ENCODE data around the gene MAPK8. TPM values are rescaled to one million over a fixed set of nuclear protein-coding genes. Genes with fewer than 3 reads are reported as not detected.

The MAPK8 gene
- polyA plus RNA-seq, 1 of the 3 experiments (the other 2 are of a cell fraction): 26.4 TPM

GRCh38 chr10:48284811-48285210 is 21.7 kb upstream of the MAPK8 start:
- no peak overlapping the region for H3K9ac ChIP-seq
- ChIA-PET POLR2A (no interaction called here), CTCF (no interaction called here)
- H3F3A ChIP-seq (replicated peaks; ENCODE audit: insufficient read depth): no peaks in the 10 kb centered on the region
- no peaks in the 10 kb centered on the region for H3K79me2 ChIP-seq (ENCODE audit: insufficient read depth)
- H3K9me3 ChIP-seq: no peaks in the 10 kb centered on the region
- H3K9me2 ChIP-seq: no peaks in the 10 kb centered on the region
- no peaks in the 10 kb centered on the region for H3K36me3 ChIP-seq (replicated peaks in 1 of 2; ENCODE audit: control insufficient read depth in 1 of 2, insufficient read depth in 2 of 2, low read length in 1 of 2)
- no peak overlapping the region for H3K27ac ChIP-seq (ENCODE audit: low read depth in 2 of 2, low read length in 1 of 2)
- no peak for DNase-seq
- no peak overlapping the region for H2AFZ ChIP-seq (ENCODE audit: low read depth)
- no peak overlapping the region for H3K4me2 ChIP-seq
- no peaks in the 10 kb centered on the region for H4K20me1 ChIP-seq (ENCODE audit: insufficient read depth)
- peaks cover 0 to 20% of the 10 kb centered on the region in 2 experiments; a peak in 1 of 4 replicates for H3K4me1 ChIP-seq (ENCODE audit: control insufficient read depth in 1 of 2, insufficient read depth in 2 of 2, low read depth in 1 of 2, low read length in 1 of 2)
- no peak overlapping the region for H3K4me3 ChIP-seq (ENCODE audit: low read depth in 2 of 2, low read length in 1 of 2)
- TF ChIP-seq, protein P1, sequence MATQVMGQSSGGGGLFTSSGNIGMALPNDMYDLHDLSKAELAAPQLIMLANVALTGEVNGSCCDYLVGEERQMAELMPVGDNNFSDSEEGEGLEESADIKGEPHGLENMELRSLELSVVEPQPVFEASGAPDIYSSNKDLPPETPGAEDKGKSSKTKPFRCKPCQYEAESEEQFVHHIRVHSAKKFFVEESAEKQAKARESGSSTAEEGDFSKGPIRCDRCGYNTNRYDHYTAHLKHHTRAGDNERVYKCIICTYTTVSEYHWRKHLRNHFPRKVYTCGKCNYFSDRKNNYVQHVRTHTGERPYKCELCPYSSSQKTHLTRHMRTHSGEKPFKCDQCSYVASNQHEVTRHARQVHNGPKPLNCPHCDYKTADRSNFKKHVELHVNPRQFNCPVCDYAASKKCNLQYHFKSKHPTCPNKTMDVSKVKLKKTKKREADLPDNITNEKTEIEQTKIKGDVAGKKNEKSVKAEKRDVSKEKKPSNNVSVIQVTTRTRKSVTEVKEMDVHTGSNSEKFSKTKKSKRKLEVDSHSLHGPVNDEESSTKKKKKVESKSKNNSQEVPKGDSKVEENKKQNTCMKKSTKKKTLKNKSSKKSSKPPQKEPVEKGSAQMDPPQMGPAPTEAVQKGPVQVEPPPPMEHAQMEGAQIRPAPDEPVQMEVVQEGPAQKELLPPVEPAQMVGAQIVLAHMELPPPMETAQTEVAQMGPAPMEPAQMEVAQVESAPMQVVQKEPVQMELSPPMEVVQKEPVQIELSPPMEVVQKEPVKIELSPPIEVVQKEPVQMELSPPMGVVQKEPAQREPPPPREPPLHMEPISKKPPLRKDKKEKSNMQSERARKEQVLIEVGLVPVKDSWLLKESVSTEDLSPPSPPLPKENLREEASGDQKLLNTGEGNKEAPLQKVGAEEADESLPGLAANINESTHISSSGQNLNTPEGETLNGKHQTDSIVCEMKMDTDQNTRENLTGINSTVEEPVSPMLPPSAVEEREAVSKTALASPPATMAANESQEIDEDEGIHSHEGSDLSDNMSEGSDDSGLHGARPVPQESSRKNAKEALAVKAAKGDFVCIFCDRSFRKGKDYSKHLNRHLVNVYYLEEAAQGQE (IDR thresholded peaks at IDR 0.05; ENCODE audit: low read depth, low read length): no peak
- TF ChIP-seq TAF1 (IDR thresholded peaks at IDR 0.05; ENCODE audit: borderline replicate concordance, low read depth, low read length): no peak
- no peak for TF ChIP-seq MXI1 (IDR thresholded peaks at IDR 0.05; ENCODE audit: low read depth, low read length)
- no peak for TF ChIP-seq NFIC (IDR thresholded peaks at IDR 0.05; ENCODE audit: borderline replicate concordance)
- TF ChIP-seq, protein P2, sequence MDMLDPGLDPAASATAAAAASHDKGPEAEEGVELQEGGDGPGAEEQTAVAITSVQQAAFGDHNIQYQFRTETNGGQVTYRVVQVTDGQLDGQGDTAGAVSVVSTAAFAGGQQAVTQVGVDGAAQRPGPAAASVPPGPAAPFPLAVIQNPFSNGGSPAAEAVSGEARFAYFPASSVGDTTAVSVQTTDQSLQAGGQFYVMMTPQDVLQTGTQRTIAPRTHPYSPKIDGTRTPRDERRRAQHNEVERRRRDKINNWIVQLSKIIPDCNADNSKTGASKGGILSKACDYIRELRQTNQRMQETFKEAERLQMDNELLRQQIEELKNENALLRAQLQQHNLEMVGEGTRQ (IDR thresholded peaks at IDR 0.05; ENCODE audit: borderline replicate concordance, low read depth, low read length): no peak
- no peak for TF ChIP-seq ZBTB33 (IDR thresholded peaks at IDR 0.05; ENCODE audit: borderline replicate concordance, low read depth)
- H3K27me3 ChIP-seq (ENCODE audit: insufficient read depth): no peaks in the 10 kb centered on the region; the same call in 1 of the 2 replicates
- WGBS (ENCODE audit: low lambda C conversion rate): 52% methylated on average over 4 of the region's 4 CpGs

DNA sequence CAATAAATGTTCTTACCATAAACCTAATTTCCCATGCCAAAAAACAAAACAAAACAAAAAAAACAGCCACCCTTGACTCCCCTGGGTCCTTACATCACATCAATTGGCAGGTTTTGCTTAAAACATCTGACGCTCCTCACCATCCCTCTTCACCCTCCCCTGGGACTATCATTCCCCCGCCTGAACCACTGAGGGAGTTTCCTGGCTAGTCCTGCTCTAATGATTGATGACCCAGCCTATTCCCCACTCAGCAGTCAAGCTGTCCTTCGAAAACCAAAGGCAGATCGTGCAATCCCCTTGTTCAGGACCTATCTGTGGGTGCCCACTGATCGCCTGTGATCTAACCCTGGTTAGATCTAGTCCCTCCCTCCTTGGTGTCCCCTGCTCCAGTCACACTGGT is 20.8 kb upstream of the MAPK8 start:
- CTCF ChIA-PET: no interaction called here
- Histone ChIP-seq H3K79me2 (ENCODE audit: insufficient read depth) (no peaks in the 10 kb centered on the region), H2AFZ (ENCODE audit: low read depth) (no peak overlapping the region)
- TF ChIP-seq, protein P3, sequence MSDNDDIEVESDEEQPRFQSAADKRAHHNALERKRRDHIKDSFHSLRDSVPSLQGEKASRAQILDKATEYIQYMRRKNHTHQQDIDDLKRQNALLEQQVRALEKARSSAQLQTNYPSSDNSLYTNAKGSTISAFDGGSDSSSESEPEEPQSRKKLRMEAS (IDR thresholded peaks at IDR 0.05; ENCODE audit: low read depth): no peak
- TF ChIP-seq SIN3A (IDR thresholded peaks at IDR 0.05; ENCODE audit: borderline replicate concordance, low read depth, low read length) (no peak), ZBTB33 (IDR thresholded peaks at IDR 0.05; ENCODE audit: borderline replicate concordance, low read depth) (no peak), YY1 (IDR thresholded peaks at IDR 0.05; ENCODE audit: low read depth) (no peak), NRF1 (IDR thresholded peaks at IDR 0.05; ENCODE audit: low read depth, low read length) (no peak), MXI1 (IDR thresholded peaks at IDR 0.05; ENCODE audit: low read depth, low read length) (no peak), NFIC (IDR thresholded peaks at IDR 0.05; ENCODE audit: borderline replicate concordance) (no peak)
- TF ChIP-seq, protein P4, sequence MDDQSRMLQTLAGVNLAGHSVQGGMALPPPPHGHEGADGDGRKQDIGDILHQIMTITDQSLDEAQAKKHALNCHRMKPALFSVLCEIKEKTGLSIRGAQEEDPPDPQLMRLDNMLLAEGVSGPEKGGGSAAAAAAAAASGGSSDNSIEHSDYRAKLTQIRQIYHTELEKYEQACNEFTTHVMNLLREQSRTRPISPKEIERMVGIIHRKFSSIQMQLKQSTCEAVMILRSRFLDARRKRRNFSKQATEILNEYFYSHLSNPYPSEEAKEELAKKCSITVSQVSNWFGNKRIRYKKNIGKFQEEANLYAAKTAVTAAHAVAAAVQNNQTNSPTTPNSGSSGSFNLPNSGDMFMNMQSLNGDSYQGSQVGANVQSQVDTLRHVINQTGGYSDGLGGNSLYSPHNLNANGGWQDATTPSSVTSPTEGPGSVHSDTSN (IDR thresholded peaks at IDR 0.05): no peak
- TF ChIP-seq, protein P1 (IDR thresholded peaks at IDR 0.05; ENCODE audit: low read depth, low read length): no peak

More for the DNA sequence above, 20.8 kb upstream of the MAPK8 start:
- Histone ChIP-seq H3F3A (replicated peaks; ENCODE audit: insufficient read depth) (no peaks in the 10 kb centered on the region), H3K4me3 (ENCODE audit: low read depth in 2 of 2, low read length in 1 of 2) (no peak overlapping the region), H4K20me1 (ENCODE audit: insufficient read depth) (no peaks in the 10 kb centered on the region), H3K9me2 (no peaks in the 10 kb centered on the region), H3K27ac (ENCODE audit: low read depth in 2 of 2, low read length in 1 of 2) (no peak overlapping the region), H3K36me3 (replicated peaks in 1 of 2; ENCODE audit: control insufficient read depth in 1 of 2, insufficient read depth in 2 of 2, low read length in 1 of 2) (no peaks in the 10 kb centered on the region), H3K9ac (no peak overlapping the region), H3K9me3 (no peaks in the 10 kb centered on the region), H3K4me2 (no peak overlapping the region), H3K27me3 (ENCODE audit: insufficient read depth) (no peaks in the 10 kb centered on the region; the same call in 1 of the 2 replicates), H3K4me1 (ENCODE audit: control insufficient read depth in 1 of 2, insufficient read depth in 2 of 2, low read depth in 1 of 2, low read length in 1 of 2) (peaks cover 0 to 20% of the 10 kb centered on the region in 2 experiments; a peak in 1 of 4 replicates)
- 48% methylated on average over 5 of the region's 5 CpGs for WGBS (ENCODE audit: low lambda C conversion rate)
- DNase-seq: no peak
- POLR2A ChIA-PET: no interaction called here
